Measurements from ENCODE around the gene CENPVL1.

Gene CENPVL1

GRCh38 chrX:51737091-51737490, 26.8 kb downstream of the CENPVL1 start:
- TF ChIP-seq ZFX (IDR thresholded peaks at IDR 0.05; ENCODE audit: borderline replicate concordance) (no peak), CTCF (IDR thresholded peaks at IDR 0.05) (no peak)
- no peak overlapping the region for H3K27ac ChIP-seq

GRCh38 chrX:51742586-51742985, 32.3 kb downstream of the CENPVL1 start:
- no peak for TF ChIP-seq ZFX (IDR thresholded peaks at IDR 0.05; ENCODE audit: borderline replicate concordance)
- TF ChIP-seq CTCF (IDR thresholded peaks at IDR 0.05): no peak
- no peak overlapping the region for H3K27ac ChIP-seq

DNA sequence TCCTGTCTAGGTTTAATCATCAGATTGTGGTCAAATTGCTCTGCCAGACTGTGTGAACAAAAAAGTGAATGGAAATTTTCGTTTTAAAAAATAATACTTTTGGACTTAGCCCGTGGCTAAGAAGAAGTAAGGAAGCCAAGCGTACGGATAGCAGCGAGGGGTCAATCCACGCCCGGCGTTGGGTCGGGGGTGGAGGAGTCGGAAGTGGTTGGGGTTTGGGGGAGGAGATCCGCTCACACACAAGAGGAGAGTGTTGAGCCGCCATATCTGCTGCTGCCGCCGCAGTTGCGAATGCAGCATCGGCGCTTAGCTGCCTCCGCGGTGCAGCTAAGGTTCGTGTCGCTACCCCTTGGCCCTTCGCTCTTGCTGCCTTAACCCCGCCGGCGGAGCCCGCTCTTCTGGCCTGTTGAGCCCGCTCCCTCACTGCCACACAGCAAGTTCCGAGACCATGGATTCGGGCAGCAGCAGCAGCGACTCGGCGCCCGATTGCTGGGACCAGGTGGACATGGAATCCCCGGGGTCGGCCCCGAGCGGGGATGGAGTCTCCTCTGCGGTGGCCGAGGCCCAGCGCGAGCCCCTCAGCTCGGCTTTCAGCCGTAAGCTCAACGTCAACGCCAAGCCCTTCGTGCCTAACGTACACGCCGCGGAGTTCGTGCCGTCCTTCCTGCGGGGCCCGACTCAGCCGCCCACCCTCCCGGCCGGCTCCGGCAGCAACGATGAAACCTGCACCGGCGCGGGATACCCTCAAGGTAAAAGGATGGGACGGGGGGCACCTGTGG, 33.1 kb downstream of the CENPVL1 start, which contains the start of gene GSPT2:
TSS of gene GSPT2 (plus strand) at position 264 of the 779 bp plus-strand sequence. CDS start at position 449, 185 bp downstream.
- TF ChIP-seq ZFX (IDR thresholded peaks at IDR 0.05; ENCODE audit: borderline replicate concordance) (no peak), CTCF (IDR thresholded peaks at IDR 0.05) (no peak)
- no peak within 1 kb of the TSS for H3K27ac ChIP-seq

- TF ChIP-seq ZFX (IDR thresholded peaks at IDR 0.05; ENCODE audit: borderline replicate concordance): no peak
- TF ChIP-seq CTCF (IDR thresholded peaks at IDR 0.05): no peak
- H3K27ac ChIP-seq: no peak overlapping the region
These were observed 37.4 kb downstream of the CENPVL1 start for GRCh38 chrX:51747671-51748070.

- H3K27ac ChIP-seq: no peak overlapping the region
- TF ChIP-seq CTCF (IDR thresholded peaks at IDR 0.05) (no peak), ZFX (IDR thresholded peaks at IDR 0.05; ENCODE audit: borderline replicate concordance) (no peak)
These were observed 48.9 kb downstream of the CENPVL1 start for GRCh38 chrX:51759055-51759839.

DNA sequence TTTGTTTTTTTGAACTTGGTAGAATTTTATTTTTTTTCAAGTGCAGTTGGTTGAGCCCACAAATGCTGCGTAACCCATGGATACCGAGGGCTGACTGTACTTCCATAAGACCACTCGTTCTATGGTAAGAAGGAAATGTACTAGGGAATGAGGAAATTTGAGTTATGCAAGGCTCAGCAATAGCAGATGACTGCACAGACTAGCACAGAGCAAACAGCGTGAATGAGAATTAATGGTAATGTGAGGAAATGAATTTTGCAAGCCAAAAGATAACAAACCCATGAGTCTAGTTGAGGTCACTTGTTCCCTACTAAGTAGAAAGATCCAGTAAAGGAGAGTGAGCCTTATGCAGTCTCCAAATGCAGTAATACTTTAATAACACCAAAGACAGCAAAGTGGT, 50.3 kb downstream of the CENPVL1 start:
- no peak for TF ChIP-seq CTCF (IDR thresholded peaks at IDR 0.05)
- TF ChIP-seq ZFX (IDR thresholded peaks at IDR 0.05; ENCODE audit: borderline replicate concordance): no peak

More for the DNA sequence above, 50.3 kb downstream of the CENPVL1 start:
- H3K27ac ChIP-seq: no peak overlapping the region
